HepG2 (cell line): ENCODE measurements around the gene LTB4R2. TPM values are rescaled to one million over a fixed set of nuclear protein-coding genes. Genes with fewer than 3 reads are reported as not detected.
A peak's percentile ranks its signal among the peaks of the same experiment; 100 is the strongest.

ENCODE experiments used
- AKAP8 ChIP-seq: sonication (generic); formaldehyde crosslinking; IDR thresholded peaks from 2 replicates; pipeline ENCODE4 v1.5.1; 2020; ENCODE audit warnings: mild to moderate bottlenecking, missing genetic modification reagents
- ASH2L ChIP-seq: fragments of 300-600, 200-600 bp; sonication (generic); IDR thresholded peaks from 2 replicates; pipeline ENCODE4 v1.7.0; 2017; ENCODE audit warnings: low read depth, mild to moderate bottlenecking, moderate library complexity, mixed read lengths, low read length; ENCODE audit not compliant: insufficient read length
- EP300 ChIP-seq, 3 experiments: sonication (generic) in 1 of 3; formaldehyde crosslinking in 1 of 3; IDR thresholded peaks; 2 replicates each; pipeline versions ENCODE4 v1.5.1 to v1.6.1; 2011 to 2020; ENCODE audit warnings: low read depth in 2 of 3, low read length in 2 of 3, borderline replicate concordance in 1 of 3, improper control_type of control experiment in 1 of 3, mild to moderate bottlenecking in 1 of 3, missing genetic modification reagents in 1 of 3, moderate library complexity in 1 of 3
- HHEX ChIP-seq: IDR thresholded peaks from 2 replicates; pipeline ENCODE4 v1.6.1; 2016; ENCODE audit warnings: control low read depth
- HNRNPUL1 ChIP-seq: fragments of 200-400 bp; formaldehyde crosslinking; IDR thresholded peaks from 2 replicates; pipeline ENCODE4 v1.6.1; 2017; ENCODE audit warnings: low read depth, mild to moderate bottlenecking, low read length, moderate library complexity
- KDM3A ChIP-seq: IDR thresholded peaks from 2 replicates; pipeline ENCODE4 v1.6.1; 2018; ENCODE audit warnings: low read depth, missing compliant biosample characterization
- MIER3 ChIP-seq: IDR thresholded peaks from 2 replicates; pipeline ENCODE4 v1.6.1; 2016; ENCODE audit warnings: missing compliant biosample characterization, borderline replicate concordance
- MTERF4 ChIP-seq: sonication (generic); formaldehyde crosslinking; IDR thresholded peaks from 2 replicates; pipeline ENCODE4 v1.8.0; 2023; ENCODE audit warnings: mild to moderate bottlenecking, missing genetic modification reagents
- NR2C2 ChIP-seq: sonication (generic); formaldehyde crosslinking; IDR thresholded peaks from 2 replicates; pipeline ENCODE4 v1.4.0; 2020; ENCODE audit warnings: missing genetic modification reagents, mild to moderate bottlenecking, moderate library complexity, borderline replicate concordance
- SNAI1 ChIP-seq: sonication (generic); formaldehyde crosslinking; IDR thresholded peaks from 2 replicates; pipeline ENCODE4 v1.5.0; 2020; ENCODE audit warnings: mild to moderate bottlenecking, missing genetic modification reagents, borderline replicate concordance
- TOPORS ChIP-seq: sonication (generic); formaldehyde crosslinking; IDR thresholded peaks from 2 replicates; pipeline ENCODE4 v1.8.0; 2023; ENCODE audit warnings: mild to moderate bottlenecking, missing genetic modification reagents
- TRIM22 ChIP-seq: fragments of 450-650 bp; IDR thresholded peaks from 2 replicates; pipeline ENCODE4 v1.6.1; 2017
- XRCC5 ChIP-seq: fragments of 200-400 bp; formaldehyde crosslinking; optimal IDR thresholded peaks from 2 replicates; pipeline ENCODE3; 2017; ENCODE audit warnings: mild to moderate bottlenecking, low read length
- ZFY ChIP-seq: sonication (generic); formaldehyde crosslinking; IDR thresholded peaks from 2 replicates; pipeline ENCODE4 v1.4.0; 2020; ENCODE audit warnings: missing genetic modification reagents
- ZNF280B ChIP-seq: sonication (generic); formaldehyde crosslinking; IDR thresholded peaks from 2 replicates; pipeline ENCODE4 v1.5.0; 2020; ENCODE audit warnings: missing genetic modification reagents, mild to moderate bottlenecking, borderline replicate concordance
- ZNF432 ChIP-seq: sonication (generic); formaldehyde crosslinking; IDR thresholded peaks from 2 replicates; pipeline ENCODE4 v1.5.0; 2020; ENCODE audit warnings: missing genetic modification reagents, mild to moderate bottlenecking, borderline replicate concordance
- ZNF616 ChIP-seq: sonication (generic); formaldehyde crosslinking; IDR thresholded peaks from 2 replicates; pipeline ENCODE4 v1.5.0; 2020; ENCODE audit warnings: low read depth, mild to moderate bottlenecking, missing genetic modification reagents
- ZNF879 ChIP-seq: sonication (generic); formaldehyde crosslinking; IDR thresholded peaks from 2 replicates; pipeline ENCODE4 v1.8.1; 2023; ENCODE audit warnings: missing genetic modification reagents
- ZSCAN20 ChIP-seq: sonication (generic); formaldehyde crosslinking; IDR thresholded peaks from 2 replicates; pipeline ENCODE4 v1.4.0; 2020; ENCODE audit warnings: missing genetic modification reagents, mild to moderate bottlenecking, borderline replicate concordance
- polyA plus RNA-seq, 8 experiments: library from polyadenylated mRNA; depleted of rRNA in 3 of 8; stranded (reverse) in 7 of 8; unstranded in 1 of 8; fragments of >200 nt; fragmentation: Illumina TruSeq in 4 of 8; extraction: Trizol in 4 of 8; gene quantifications; 2 replicates each; pipeline versions ENCODE4 v1.2.1 to v1.2.3, GENCODE V29; 2011 to 2016; ENCODE audit warnings: low read depth in 4 of 8, missing spikeins in 1 of 8, mixed read lengths in 1 of 8; ENCODE audit not compliant: insufficient read depth in 1 of 8
- total RNA-seq, 5 experiments: library from RNA; depleted of rRNA; stranded (reverse); fragments of >200 nt; fragmentation: Illumina TruSeq; extraction: Trizol; gene quantifications; 2 replicates each; pipeline ENCODE4 v1.2.3, GENCODE V29; 2016; ENCODE audit warnings: low read depth in 1 of 5
- TF ChIP-seq, protein P1 (sequence below): sonication (generic); formaldehyde crosslinking; IDR thresholded peaks from 2 replicates; pipeline ENCODE4 v1.8.0; 2022; ENCODE audit warnings: mild to moderate bottlenecking, missing genetic modification reagents
- TF ChIP-seq, protein P2 (sequence below): sonication (generic); formaldehyde crosslinking; IDR thresholded peaks from 2 replicates; pipeline ENCODE4 v1.4.0; 2020; ENCODE audit warnings: missing genetic modification reagents, low read depth, mild to moderate bottlenecking, borderline replicate concordance

The LTB4R2 gene
- total and polyA plus RNA-seq, 2 of the 13 experiments (the other 11 are each of a cell fraction or from before 2014, with no cell fraction given), result 3.9 to 6.9 TPM

DNA sequence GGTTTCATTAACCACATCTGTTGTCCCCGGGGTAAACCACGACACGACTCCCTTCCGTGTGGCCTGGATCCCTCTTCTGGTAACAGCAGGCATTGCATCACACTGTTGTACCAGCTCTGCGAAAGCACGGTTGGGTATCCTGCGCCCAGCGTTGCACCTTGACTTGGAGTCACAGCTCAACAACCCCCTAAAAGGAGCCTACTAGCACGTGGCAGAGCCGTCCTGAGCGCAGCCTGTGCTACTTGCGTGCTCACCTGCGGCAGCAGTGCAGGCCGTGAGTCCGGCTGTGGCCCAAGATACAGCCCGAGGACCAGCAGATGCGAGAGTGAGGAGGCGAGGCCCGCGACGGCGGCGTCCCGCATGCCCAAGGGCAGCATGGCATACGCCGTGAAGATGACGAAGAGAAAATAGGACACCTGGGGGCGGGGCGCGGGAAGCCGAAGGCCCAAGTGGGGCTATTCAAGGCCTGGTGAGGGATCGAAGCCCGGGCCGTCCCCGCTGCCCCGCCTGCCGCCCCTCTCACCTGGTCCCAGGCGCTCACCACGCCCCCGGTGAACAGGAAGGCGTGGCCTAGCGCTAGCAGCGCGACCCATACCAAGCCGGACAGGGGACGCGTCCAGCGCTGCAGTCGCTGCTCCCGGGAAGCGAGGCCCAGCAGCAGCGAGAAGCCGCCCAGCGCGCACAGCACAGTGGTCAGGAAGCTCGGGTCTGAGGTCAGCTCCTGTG is 22.5 kb downstream of the LTB4R2 start (continued):
- TF ChIP-seq TOPORS (CRISPR knock-in tag), result peak; percentile 82; the same call in 1 of the 2 replicates
- peak; percentile 81 for TF ChIP-seq AKAP8
- peak; percentile 78 for TF ChIP-seq ZFY (CRISPR knock-in tag)
- TF ChIP-seq ASH2L, result peak; percentile 89
- TF ChIP-seq, protein P1, sequence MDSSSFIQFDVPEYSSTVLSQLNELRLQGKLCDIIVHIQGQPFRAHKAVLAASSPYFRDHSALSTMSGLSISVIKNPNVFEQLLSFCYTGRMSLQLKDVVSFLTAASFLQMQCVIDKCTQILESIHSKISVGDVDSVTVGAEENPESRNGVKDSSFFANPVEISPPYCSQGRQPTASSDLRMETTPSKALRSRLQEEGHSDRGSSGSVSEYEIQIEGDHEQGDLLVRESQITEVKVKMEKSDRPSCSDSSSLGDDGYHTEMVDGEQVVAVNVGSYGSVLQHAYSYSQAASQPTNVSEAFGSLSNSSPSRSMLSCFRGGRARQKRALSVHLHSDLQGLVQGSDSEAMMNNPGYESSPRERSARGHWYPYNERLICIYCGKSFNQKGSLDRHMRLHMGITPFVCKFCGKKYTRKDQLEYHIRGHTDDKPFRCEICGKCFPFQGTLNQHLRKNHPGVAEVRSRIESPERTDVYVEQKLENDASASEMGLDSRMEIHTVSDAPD (CRISPR knock-in tag), result peak; percentile 64; the same call in 1 of the 2 replicates
- peak; percentile 48; the same call in 1 of the 2 replicates for TF ChIP-seq MIER3 (CRISPR knock-in tag)
- peak; percentile 92; the same call in 1 of the 2 replicates for TF ChIP-seq ZNF616 (CRISPR knock-in tag)
- TF ChIP-seq, protein P2, sequence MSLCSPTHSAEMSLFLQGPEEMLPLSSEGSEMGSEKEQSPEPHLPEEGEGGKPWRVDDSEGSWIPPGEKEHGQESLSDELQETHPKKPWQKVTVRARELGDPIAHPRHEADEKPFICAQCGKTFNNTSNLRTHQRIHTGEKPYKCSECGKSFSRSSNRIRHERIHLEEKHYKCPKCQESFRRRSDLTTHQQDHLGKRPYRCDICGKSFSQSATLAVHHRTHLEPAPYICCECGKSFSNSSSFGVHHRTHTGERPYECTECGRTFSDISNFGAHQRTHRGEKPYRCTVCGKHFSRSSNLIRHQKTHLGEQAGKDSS (CRISPR knock-in tag), result peak; percentile 87
- TF ChIP-seq NR2C2 (CRISPR knock-in tag), result peak; percentile 78
- TF ChIP-seq MTERF4 (CRISPR knock-in tag), result peak; percentile 98
- 0 out of 4 replicates have a peak, but pooled peaks of 1 of the 2 experiments have one; percentile 19 for TF ChIP-seq EP300 (IDR thresholded peaks at IDR 0.05; ENCODE audit: low read depth in 2 of 2, low read length in 2 of 2)
- peak; percentile 68 for TF ChIP-seq EP300 (CRISPR knock-in tag; IDR thresholded peaks at IDR 0.05; ENCODE audit: borderline replicate concordance)
- peak; percentile 89; the same call in 1 of the 2 replicates for TF ChIP-seq ZNF879 (CRISPR knock-in tag)
- no peak for TF ChIP-seq ZNF432 (CRISPR knock-in tag)
- no peak for TF ChIP-seq HNRNPUL1
- no peak for TF ChIP-seq TRIM22
- no peak for TF ChIP-seq HHEX (CRISPR knock-in tag)
- no peak for TF ChIP-seq ZSCAN20 (CRISPR knock-in tag)
- TF ChIP-seq ZNF280B, result peak; percentile 97
- TF ChIP-seq KDM3A, result peak; percentile 87; the same call in 1 of the 2 replicates
- TF ChIP-seq SNAI1 (CRISPR knock-in tag), result peak; percentile 95
- TF ChIP-seq XRCC5, result peak; percentile 81
